ENCODE results near the gene FXYD2.
"Not testable (repeated sequence)": the region's sequence is repeated elsewhere in the genome, so short reads cannot be mapped to it uniquely, and the experiment has no call there.

Gene FXYD2

DNA sequence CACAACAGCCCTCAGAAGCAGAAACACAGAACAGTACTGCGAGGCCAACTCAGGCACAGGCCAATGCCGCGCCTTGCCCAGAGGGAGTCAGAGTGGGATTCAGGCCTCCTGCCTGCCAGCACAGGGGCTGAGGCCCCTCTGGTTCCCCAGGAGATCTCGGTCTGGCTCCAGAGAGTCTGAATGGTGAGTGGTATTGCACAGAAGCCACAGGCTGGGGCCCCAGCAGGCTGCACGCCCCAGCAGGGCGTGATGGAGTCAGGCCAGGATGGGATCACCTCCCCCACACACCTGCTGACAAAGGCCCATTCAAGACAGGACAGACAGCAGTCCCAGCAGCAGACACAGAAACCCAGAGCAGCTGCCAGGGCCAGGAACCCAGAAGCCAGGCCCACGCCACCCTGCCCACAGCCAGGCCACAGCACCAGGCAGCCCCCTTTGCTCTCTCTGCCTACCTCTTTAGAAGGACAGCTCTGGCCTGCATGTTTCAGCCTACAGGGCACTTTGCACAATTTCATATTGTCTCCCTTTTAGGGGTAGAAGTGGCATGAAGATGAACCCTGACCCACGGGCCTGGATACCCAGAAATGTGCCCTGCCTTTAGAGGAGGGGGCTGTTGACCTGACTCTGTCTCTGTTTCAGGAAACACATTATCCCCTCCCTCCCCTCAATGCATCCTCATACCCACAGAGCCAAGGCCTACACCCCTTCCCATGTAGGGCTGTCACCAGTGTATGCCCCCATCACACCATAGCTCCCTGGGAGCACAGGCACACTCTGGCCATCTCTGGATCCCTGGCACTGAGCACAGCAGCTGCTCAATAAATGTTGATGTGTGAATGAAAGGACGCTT is 45.8 kb upstream of the FXYD2 start:
- TF ChIP-seq, protein P1, sequence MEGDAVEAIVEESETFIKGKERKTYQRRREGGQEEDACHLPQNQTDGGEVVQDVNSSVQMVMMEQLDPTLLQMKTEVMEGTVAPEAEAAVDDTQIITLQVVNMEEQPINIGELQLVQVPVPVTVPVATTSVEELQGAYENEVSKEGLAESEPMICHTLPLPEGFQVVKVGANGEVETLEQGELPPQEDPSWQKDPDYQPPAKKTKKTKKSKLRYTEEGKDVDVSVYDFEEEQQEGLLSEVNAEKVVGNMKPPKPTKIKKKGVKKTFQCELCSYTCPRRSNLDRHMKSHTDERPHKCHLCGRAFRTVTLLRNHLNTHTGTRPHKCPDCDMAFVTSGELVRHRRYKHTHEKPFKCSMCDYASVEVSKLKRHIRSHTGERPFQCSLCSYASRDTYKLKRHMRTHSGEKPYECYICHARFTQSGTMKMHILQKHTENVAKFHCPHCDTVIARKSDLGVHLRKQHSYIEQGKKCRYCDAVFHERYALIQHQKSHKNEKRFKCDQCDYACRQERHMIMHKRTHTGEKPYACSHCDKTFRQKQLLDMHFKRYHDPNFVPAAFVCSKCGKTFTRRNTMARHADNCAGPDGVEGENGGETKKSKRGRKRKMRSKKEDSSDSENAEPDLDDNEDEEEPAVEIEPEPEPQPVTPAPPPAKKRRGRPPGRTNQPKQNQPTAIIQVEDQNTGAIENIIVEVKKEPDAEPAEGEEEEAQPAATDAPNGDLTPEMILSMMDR (conservative IDR thresholded peaks at IDR 0.05; ENCODE audit: low read depth, low read length), result no peak
- H3K4me3 ChIP-seq (ENCODE audit: low read depth, low read length), result no peak overlapping the region
- DNase-seq (ENCODE audit: low read depth), result no peak

DNA sequence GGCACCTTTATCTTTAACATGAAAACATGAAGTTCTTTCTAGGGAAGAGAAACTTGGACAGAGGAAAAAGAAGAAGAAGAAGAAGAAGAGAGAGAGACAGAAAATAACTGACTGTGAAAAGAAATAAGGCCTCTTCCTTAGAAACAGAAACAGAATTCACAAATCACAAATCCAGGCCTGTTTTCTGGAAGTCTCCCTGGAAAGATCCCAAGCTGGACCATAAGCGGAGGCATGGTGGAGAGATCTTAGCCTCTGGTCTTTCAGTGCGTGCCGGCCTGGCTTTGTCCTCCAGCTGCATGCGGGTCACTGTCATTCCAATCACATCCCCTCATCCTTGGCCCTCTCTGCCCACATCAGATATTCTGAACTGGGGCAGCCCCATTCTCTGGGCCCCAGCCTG is 45.1 kb upstream of the FXYD2 start:
- H3K4me3 ChIP-seq (ENCODE audit: low read depth, low read length), result no peak overlapping the region
- DNase-seq (ENCODE audit: low read depth), result no peak
- TF ChIP-seq, protein P1 (conservative IDR thresholded peaks at IDR 0.05; ENCODE audit: low read depth, low read length), result no peak

DNA sequence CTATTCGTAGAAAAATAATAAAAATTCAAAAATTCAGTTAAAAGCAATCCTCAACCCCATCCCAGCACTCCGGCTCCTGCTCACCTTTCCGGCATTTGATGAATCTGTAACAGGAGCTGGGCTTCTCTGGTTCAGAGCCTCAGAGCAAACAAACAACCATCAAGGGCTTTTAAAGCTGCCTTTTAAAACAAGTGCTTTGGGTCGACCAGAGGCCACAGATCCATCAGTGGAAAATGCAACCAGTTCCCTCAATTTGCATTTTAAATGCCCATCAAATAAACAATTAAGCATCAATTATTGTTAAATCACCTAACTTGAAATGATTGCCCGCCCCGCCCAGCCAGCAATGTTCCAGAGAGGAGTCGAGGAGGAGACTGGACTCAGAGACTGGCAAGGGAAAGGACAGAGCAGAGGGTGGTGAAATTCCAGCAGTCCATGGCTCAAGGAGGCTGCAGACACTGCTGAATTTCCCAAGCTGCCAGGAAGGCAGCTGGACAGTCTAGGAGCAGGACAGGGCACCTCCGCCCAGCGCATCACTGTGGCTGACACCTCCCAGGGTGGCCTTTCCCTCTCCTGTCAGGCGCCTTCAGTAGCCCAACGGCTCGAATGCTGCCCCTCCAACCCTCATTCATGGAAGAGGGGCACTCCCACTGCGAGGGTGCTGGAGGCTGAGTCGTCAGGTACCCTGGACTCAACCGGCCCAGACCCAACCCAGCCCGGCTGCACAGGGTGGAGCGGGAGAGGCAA is 44.4 kb upstream of the FXYD2 start:
- DNase-seq (ENCODE audit: low read depth), result no peak
- no peak overlapping the region for H3K4me3 ChIP-seq (ENCODE audit: low read depth, low read length)
- TF ChIP-seq, protein P1 (conservative IDR thresholded peaks at IDR 0.05; ENCODE audit: low read depth, low read length), result no peak

DNA sequence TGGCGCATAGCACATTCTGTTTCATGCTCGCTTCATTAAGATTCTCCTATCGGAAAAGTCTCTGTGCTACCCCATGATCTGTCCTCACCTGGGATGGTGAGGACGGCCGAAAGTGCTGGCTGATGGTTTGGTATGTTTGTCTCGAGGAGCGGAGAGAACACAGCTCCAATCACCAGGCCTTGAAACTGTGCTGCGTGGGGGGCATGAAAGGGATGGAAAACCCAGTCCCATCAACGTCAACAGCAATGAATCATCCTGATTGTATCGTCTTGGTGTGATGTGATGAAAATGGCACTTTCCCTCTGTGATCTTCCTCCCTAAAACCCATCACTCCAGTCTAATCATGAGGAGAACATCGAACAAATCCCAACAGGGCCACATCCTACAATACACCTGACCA is 43.5 kb upstream of the FXYD2 start:
- no peak overlapping the region for H3K4me3 ChIP-seq (ENCODE audit: low read depth, low read length)
- TF ChIP-seq, protein P1 (conservative IDR thresholded peaks at IDR 0.05; ENCODE audit: low read depth, low read length), result no peak
- no peak for DNase-seq (ENCODE audit: low read depth)

DNA sequence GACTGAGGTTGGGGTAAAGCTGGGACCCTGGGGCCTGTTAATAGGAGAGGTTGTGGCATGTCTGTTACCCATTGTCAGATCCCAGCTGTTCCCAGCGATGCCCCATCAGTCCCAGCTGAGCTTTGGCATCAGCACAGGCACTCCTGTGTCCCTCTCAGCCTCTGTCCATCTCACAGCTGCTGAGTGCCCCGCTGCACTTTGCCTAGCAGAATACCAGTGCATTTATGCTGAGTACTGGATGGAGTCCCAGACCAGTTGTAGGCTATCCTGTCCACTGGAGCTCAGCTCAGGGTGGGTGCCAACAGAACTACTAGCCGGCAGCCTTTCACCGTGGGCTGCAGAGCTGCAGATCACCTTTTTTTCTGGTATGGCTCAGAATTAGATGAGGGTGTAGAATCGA is 42.0 kb upstream of the FXYD2 start:
- no peak overlapping the region for H3K4me3 ChIP-seq (ENCODE audit: low read depth, low read length)
- TF ChIP-seq, protein P1 (conservative IDR thresholded peaks at IDR 0.05; ENCODE audit: low read depth, low read length), result no peak
- no peak for DNase-seq (ENCODE audit: low read depth)

DNA sequence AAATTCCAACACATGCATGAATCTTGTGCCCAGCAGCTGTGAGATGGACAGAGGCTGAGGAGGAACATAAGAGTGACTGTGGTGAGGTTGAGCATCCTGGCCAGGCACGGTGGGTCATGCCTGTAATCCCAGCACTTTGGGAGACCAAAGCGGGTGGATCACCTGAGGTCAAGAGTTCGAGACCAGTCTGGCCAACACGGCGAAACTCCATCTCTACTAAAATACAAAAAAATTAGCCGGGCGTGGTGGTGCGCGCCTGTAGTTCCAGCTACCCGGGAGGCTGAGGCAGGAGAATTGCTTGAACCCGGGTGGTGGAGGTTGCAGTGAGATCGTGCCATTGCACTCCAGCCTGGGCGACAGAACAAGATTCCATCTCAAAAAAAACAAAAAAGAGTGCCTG is 41.0 kb upstream of the FXYD2 start:
- H3K4me3 ChIP-seq (ENCODE audit: low read depth, low read length); DNase-seq (ENCODE audit: low read depth): not testable (repeated sequence)

DNA sequence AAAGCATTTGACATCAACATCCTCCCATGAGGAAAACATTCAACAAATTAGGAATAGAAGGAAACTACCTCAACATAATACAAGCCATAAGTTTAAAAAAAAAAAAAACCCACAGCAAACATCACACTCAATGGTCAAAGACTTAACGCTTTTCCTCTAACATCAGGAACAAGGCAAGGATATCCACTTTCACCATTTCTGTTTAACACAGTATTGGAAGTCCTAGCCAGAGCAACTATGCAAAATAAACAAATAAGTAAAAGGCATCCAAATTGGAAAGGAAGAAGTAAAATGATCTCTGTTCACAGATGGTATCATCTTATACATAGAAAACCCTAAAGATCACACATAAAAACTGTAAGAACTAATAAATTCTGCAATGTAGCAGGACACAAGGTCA is 38.8 kb upstream of the FXYD2 start:
- no peak for DNase-seq (ENCODE audit: low read depth)
- TF ChIP-seq, protein P1 (conservative IDR thresholded peaks at IDR 0.05; ENCODE audit: low read depth, low read length), result no peak
- H3K4me3 ChIP-seq (ENCODE audit: low read depth, low read length), result no peak overlapping the region

All from choroid plexus epithelial cell (primary cell).